D721Med (cell line): Measurements from ENCODE around the gene CLMP.

Experiments
- DNase-seq: peaks from one replicate; pipeline ENCODE4 v3.0.0; 2011; ENCODE audit warnings: low spot score; ENCODE audit not compliant: insufficient read length
- FAIRE-seq: peaks from 2 replicates; lab custom pipeline; 2011; peaks lifted over from hg19 to GRCh38; lab: Jason Lieb, UNC
- TF ChIP-seq, protein P1 (sequence below): IDR thresholded peaks from 2 replicates; pipeline ENCODE4 v1.5.1; 2012; ENCODE audit warnings: mild to moderate bottlenecking, control low read depth; ENCODE audit not compliant: insufficient read depth; ENCODE audit errors: missing control alignments

CLMP gene

DNA sequence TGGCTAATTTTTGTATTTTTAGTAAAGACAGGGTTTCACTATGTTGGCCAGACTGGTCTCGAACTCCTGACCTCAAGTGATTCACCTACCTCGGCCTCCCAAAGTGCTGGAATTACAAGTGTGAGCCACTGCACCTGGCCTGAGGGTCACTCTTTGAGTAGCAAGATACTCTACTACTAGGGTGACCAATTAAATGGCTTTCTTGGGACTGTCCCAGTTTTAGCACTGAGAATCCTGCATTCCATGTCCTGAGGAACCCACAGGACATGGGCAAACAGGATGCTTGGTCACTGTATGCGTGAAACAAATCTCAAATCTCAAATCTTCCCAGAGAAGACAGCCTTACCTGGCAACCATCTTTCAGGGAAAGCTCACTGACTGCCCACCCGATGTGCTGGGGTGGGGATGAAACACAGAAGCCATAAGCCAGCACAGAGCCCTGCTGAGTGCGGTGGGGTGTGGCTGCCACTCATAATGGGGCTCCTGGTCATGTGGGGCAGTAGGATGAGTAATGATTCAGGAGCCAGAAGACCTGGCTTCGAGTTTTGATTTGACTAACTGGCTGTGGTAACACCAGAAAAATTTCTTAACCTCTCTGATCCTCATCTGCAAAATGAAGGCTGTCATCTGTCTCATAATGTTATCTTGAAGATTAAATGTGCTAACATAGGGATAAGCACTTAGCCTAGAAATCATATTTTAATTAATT, 11.5 kb downstream of the CLMP start:
- DNase-seq (no peak), FAIRE-seq (no peak)
- TF ChIP-seq, protein P1, sequence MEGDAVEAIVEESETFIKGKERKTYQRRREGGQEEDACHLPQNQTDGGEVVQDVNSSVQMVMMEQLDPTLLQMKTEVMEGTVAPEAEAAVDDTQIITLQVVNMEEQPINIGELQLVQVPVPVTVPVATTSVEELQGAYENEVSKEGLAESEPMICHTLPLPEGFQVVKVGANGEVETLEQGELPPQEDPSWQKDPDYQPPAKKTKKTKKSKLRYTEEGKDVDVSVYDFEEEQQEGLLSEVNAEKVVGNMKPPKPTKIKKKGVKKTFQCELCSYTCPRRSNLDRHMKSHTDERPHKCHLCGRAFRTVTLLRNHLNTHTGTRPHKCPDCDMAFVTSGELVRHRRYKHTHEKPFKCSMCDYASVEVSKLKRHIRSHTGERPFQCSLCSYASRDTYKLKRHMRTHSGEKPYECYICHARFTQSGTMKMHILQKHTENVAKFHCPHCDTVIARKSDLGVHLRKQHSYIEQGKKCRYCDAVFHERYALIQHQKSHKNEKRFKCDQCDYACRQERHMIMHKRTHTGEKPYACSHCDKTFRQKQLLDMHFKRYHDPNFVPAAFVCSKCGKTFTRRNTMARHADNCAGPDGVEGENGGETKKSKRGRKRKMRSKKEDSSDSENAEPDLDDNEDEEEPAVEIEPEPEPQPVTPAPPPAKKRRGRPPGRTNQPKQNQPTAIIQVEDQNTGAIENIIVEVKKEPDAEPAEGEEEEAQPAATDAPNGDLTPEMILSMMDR = no peak

DNA sequence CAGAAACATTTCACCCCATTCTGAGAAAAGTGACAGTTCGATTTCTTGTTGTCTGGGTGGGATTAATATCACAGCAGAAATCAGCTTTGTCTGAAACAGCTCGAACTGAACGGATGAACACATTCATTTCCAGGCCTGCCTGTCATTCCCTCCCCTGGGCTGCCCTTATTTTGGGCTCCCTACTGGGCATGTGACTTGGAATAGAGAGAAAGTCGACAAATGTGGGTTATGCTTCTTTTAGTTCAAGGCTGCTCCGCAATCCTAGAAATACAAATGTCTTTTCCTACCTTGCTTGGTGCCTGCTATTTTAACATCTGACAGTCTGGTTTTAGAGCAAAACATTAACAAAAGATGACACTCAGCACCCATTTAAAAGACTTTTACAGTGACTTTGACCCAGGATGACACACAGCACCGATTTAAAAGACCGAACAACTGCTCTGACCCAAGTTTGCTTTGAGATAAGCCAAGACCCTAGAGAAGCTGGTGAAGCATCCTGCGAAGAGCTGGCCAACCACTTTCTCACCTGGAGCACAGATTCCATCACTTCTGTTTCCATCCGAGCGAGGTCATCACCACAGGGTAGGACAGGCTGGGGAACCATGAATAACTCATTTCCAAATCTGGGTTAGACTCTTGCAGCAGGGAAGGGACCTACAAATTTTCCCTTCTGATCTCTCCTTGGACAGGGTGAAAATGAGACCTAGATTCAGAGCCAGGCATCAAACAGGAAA, 13.1 kb downstream of the CLMP start:
- no peak for DNase-seq
- FAIRE-seq = no peak
- TF ChIP-seq, protein P1 = no peak

DNA sequence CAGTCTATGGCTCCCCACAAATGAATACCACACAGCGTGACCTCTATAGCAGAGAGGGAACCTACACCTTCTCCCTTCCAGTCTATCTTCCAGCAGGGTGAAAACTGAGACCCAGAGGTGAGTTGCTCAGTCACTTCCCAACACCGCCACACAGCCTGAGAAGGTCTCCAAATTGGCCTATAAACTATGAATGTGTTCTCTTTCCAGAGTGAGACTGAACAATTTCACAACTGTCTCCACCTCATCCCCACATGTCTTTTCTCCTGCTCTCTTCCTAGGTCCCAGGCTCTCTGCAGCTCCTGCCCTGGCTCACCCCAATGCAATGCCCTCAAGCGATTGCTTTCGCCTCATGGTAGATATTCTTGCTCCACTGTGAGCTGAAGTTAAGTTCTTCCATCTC, 14.0 kb downstream of the CLMP start:
- TF ChIP-seq, protein P1 = no peak
- FAIRE-seq = no peak

DNA sequence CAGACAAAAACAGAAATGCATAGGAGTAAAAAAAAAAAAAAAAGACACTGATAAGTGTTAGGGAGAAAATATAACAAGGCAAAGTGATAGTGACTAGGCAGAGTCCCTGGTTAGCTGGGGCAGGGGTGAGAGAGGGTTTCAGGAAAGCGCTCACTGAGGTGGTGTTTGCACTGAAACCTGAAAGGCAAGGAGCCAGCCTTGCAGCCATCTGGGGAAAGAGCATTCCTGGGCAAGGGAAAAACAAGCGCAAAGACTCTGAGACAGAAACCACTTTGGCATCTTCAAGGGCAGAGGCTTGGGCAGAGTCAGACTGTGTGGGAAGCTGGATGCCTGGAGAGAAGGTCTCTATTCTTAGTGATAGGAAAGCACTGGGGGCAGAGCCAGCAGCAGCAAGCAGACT, 14.5 kb downstream of the CLMP start:
- FAIRE-seq = no peak
- TF ChIP-seq, protein P1 = no peak
- no peak for DNase-seq

More for the DNA sequence above, 14.0 kb downstream of the CLMP start:
- no peak for DNase-seq

DNA sequence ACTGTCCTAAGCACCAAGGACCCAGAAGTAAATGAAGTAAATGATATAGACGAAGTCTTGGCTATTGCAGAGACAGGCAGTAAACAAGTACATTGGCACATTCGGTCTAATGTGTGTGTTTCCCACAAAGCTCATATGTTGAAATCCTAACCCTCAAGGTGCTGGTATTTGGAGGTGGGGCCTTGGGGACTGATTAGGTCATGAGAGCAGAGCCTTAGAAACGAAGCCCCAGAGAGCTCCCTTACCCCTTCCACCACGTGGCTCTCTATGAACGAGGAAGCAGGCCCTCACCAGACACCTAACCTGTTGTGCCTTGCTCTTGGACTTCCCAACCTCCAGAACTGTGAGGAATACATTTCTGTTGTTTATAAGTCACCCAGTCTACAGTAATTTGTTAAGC, 14.9 kb downstream of the CLMP start:
- DNase-seq (no peak), FAIRE-seq (no peak)
- TF ChIP-seq, protein P1 = no peak

DNA sequence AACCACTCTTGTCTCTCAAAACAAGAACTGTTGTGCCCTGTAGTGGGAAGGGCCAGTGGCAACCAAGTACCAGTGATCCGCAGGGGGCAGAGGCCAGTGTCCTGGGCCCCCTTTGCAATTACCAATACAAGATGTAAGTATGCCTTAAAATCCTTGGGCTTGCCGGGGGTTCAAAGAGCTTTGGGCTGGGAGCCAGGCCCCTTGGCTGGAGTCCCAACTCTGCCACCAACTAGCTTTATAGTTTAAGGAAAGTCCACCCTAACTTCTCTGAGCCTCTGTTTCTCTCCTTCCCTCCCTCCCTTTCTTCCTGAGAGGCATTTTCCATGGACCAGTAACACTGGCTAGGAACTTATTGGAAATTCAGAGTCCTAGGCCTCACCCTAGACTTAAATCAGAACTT, 15.5 kb downstream of the CLMP start:
- DNase-seq (no peak), FAIRE-seq (no peak)
- TF ChIP-seq, protein P1 = no peak

DNA sequence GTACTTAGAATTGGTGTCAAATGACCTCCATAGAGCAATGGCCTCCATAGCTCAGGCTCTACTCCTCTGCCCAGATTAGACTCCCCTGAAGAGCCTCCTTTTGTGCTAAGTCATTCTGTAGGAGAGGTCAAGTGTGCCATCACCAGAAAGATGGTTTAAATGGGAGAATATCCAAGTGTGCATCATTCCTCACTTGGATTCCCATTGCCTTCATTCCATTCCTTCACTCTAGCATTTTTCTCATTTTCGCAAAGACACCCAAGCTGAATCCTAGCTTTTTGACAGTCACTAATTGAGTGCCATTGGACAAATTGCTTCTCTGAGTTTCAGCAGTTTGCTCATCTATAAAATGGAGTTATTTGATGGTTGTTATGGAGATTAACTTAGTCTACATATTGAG, 16.9 kb downstream of the CLMP start:
- FAIRE-seq = no peak
- DNase-seq = no peak
- TF ChIP-seq, protein P1 = no peak
